HEK293 (cell line): ENCODE data around the gene COG1.

Experiments
- ZBTB21 ChIP-seq: fragments of 450-650 bp; formaldehyde crosslinking; IDR thresholded peaks from 2 replicates; pipeline ENCODE4 v1.5.1; 2017; ENCODE audit warnings: missing biosample characterization, missing genetic modification characterization
- ZNF174 ChIP-seq: fragments of 450-650 bp; formaldehyde crosslinking; IDR thresholded peaks from 2 replicates; pipeline ENCODE4 v1.5.0; 2017; ENCODE audit warnings: missing biosample characterization, mild to moderate bottlenecking, missing genetic modification characterization
- ZNF558 ChIP-seq: fragments of 450-650 bp; formaldehyde crosslinking; IDR thresholded peaks from 2 replicates; pipeline ENCODE4 v1.5.1; 2016; ENCODE audit warnings: missing biosample characterization, missing genetic modification characterization

DNA sequence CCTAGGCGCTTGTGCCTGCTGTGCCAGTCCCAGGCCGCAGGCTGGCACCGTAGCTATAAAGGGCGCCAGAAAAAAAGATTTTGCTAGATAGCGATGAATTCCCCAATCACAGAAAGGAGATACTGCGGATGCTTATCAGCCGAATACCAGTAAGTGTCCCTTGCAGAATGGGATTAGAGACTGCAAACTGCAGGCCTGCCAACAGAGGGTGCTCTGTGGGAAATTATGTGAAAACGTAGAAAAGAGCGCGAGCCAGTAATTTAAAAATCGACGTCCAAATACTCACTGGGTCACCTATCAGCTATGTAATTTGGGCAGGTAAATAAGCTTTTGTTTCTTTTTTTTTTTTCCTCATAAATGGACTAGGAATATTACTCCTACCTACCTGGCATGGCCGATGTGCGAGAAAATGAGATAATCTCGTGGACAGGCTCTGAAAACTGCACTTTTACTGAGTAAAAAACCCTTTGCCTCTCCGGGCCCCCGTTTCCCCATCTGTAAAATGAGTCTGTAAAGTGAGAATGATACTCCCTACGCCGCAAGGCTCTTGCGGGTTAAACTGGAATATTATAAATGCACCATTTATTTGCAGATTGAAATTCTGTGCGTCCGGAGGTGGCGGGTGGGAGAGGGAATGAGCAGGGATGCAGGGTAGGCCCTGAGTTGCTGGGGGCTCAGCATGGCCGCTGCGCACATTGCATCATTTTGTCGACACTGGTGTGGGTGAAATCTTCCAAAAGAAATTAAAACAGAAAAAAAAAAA, 1.2 kb upstream of the COG1 start:
- TF ChIP-seq ZNF174 (tag by site-specific recombination) = no peak
- TF ChIP-seq ZBTB21 = no peak
- TF ChIP-seq ZNF558 (tag by site-specific recombination) = no peak
